ENCODE results near the gene KIAA2012.
"Not testable (repeated sequence)": the region's sequence is repeated elsewhere in the genome, so short reads cannot be mapped to it uniquely, and the experiment has no call there.

Gene KIAA2012

DNA sequence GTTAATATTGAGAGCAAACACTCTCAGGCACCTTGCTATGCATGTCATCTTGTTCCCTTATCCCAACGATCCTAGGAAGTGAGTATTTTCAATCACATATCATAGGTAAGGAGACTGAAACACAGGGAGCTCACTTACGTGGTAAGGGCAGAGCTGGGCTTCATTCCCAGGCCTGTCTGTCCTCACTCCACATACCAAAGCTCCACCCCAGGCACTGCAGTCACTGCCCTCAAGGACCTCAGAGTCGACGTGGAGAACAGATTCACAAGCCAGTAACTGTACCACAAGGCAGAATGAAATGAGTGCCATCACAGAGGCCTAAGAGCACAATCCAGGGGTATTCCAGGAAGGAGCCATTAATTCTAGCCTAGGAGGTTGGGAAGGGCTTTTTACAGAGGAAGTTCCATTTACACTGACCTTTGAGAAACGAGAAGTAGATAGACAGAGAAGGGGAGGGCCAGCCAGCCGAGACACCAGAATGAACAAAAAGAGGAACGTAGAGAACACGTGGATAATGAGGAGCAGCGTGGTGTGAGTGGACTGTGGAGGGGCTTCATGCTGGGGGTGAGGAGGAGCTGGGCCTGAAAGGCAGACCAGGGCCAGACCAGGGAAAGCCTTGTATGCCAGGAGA, 48.6 kb downstream of the KIAA2012 start:
- DNase-seq = no peak

DNA sequence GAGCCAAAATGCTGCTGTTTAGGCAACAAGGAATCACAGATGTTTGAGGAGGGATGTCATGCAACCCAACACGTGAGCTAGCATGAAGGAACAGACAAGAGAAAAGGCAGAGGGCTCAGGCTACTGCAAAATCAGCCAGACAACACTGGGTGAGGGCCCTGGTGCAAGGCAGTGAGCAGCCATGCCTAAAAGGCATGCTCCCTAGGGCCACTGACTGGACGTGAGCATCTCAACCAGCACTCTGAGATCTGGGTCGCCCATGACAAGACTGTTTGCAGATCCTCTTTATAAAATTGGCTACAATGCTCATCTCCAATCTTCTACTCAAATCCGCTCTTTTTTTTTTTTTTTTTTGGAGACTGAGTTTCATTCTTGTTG, 49.1 kb downstream of the KIAA2012 start:
- no peak for DNase-seq

- DNase-seq = no peak
Measured at GRCh38 chr2:202122980-202123720, 50.1 kb downstream of the KIAA2012 start.

DNA sequence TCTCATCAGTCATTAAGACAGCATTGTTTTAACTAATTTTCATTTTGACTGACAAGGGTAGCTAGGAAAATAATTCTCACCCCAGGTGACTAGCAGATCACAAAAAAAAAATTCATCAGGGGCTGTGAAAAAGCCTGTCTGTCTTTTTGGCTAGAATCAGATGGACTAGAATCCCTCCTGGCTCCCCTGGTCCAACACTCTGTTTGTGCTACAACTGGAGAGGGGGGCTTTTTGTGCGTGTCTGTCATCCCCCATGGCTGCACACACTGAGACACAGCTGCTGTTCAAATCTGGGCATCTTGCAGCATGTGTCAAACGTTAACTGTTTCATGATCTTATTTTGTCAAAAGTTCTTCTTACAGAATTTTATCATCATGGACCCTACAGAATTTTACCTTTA, 51.2 kb downstream of the KIAA2012 start:
- no peak for DNase-seq

- DNase-seq = no peak
Measured at GRCh38 chr2:202127687-202128331, 54.8 kb downstream of the KIAA2012 start.

GRCh38 chr2:202129841-202130240, 56.8 kb downstream of the KIAA2012 start:
- DNase-seq = no peak

- DNase-seq = no peak
Measured at GRCh38 chr2:202133200-202133908, 60.3 kb downstream of the KIAA2012 start.

GRCh38 chr2:202133909-202134265, 60.8 kb downstream of the KIAA2012 start:
- DNase-seq = no peak

GRCh38 chr2:202135091-202135874, 62.2 kb downstream of the KIAA2012 start:
- DNase-seq = no peak

DNA sequence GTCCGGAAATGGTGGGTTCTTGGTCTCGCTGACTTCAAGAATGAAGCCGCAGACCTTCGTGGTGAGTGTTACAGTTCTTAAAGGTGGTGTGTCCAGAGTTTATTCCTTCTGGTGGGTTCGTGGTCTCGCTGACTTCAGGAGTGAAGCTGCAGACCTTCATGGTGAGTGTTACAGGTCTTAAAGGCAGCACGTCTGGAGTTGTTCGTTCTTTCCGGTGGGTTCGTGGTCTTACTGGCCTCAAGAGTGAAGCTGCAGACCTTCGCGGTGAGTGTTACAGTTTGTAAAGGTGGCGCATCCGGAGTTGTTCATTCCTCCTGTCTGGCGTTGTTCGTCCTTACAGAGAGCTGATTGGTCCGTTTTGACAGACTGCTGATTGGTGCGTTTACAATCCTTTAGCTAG, 63.0 kb downstream of the KIAA2012 start:
- DNase-seq = not testable (repeated sequence)

DNA sequence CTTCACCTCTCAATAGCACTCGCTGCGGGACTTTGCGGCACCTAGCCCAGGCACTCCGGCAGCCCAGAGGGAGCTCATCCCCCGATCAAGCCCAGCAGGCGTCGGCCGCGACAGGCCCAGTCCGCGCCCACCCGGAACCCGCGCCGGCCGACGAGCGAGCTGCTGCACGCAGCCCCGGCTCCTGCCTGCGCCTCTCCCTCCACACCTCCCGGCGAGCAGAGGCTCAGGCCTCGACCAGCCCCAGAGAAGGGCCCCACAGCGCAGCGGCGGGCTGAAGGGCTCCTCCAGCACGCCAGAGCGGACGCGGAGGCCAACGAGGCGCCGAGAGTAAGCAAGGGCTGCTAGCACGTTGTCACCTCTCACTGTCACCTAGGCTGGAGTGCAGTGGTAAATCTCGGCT, 63.5 kb downstream of the KIAA2012 start:
- DNase-seq = no peak

DNA sequence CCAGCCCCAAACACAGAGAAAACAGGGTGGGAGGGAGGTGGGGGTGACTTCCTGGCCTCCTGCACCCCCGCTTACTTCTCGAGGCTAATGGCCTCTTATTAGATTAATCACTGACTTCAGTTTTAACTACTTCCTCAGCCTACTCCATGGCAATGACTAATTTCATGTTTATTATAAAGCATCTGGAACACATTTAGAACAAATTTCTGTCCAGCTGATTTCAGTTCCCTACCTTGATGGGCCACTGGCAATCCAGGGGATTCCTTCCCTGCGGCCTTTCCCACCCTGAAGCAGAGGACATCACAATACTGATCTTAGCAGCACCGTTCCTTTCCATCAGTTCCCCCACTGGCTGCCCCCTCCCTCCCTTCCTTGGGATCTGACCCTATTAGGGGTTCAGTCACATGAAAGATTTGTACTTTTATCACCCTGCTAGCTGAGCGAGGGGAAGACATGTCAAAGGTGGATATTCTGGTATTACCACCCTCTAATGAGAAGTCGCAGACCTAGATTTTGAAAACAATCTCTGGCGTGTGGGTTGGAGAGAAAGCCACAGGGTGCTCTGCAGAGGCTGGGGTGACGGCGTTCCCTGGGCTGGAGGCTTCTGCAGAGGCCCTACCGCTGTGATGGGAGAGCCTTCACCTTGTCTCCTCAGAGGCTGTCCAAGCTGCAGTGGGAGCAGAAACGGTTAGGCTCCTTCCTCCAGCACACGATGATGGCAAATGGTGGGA, 67.6 kb downstream of the KIAA2012 start:
- DNase-seq = no peak

DNA sequence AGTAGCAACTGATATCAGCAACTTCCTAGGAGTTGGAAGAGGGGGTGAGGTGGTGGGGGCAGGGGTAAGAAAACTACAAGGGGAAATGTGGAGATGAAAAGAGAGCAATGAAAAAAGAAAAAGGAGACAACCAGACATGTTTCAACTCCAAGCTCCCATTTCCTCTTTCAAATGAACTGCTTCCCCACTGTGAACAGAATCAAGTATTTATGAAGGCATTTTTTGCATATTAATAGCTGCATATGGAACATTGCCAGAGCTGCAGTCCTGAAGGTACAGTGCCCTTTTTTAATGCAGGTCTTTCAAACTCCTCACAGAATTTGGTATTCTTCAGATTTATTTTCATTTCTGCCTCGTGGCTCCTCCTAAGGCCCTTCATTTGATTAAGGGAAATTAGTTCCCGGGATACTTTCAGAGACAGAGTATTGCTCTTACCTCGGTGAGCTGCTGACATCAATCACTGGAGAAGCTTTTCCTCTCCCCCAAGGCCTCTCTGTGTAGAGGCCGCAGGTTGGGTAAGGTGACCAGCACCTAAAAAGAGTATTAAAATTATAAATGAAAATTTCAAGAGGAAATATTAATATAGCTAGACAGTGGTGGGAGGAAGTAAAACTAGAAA, 68.4 kb downstream of the KIAA2012 start:
- no peak for DNase-seq

DNA sequence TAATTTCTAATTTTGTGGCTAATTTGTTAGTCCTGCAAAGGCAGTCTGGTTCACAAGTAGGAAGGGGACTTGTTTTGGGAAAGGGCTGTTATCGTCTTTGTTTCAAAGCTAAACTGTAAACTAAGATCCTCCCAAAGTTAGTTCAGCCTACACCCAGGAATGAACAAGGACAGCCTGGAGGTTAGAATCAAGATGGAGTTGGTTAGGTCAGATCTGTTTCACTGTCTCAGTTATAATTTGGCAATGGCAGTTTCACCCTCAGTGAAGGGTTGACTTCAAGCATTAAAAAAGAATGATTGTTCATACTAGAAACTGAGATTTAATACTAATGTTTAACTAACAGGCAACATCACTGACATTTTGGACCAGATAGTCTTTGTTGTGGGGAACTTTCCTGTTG, 69.5 kb downstream of the KIAA2012 start:
- no peak for DNase-seq

DNA sequence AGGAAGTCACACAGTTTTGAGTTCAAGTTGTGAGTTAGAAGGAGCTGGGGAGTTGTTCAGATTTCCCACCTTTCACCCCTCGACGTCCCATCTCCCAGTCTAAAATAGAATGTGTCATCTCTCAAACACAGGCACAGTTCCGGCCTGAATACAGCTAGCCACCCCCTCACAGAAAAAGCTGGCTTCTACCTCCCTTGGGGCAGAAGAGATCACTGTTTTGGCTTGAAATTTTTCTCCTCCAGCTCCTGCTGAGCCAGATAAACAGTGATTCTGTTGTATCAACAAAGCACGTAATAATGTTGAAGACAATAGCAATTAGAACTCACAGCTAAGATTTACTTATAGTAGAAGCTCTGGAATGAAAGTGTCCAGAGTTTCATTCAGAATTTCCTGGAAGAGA, 74.7 kb downstream of the KIAA2012 start:
- DNase-seq = no peak

- DNase-seq = no peak
Measured at GRCh38 chr2:202148515-202149154, 75.6 kb downstream of the KIAA2012 start.

DNA sequence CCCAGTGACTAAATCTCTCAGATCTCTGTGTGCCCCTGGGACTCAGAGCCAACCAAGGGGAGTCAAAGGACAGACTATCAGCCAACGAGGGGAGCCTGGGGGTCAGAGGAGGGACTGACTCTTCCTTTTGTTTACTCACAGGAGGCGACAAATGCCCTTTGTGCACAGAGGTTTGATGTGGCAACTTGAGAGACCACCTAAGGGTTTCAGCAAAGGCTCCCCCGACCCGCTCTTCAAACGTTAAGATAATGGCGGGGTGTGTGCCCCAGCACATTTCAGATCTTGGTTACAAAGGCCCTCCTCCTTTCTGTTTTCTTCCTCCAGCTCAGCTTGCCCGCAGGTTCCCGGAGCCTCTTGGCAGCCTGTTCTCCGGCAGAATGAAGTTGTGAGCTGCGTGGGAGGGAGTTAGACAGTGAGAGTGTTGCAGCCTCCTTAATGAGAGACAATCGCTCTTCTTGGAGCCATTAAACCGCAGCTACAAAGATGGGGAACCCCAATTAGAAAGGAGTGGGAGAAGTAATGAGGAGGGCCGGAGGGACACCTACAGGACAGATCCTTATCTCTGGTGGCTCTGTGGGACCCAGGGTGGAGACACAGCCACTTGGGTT, 76.2 kb downstream of the KIAA2012 start:
- no peak for DNase-seq

DNA sequence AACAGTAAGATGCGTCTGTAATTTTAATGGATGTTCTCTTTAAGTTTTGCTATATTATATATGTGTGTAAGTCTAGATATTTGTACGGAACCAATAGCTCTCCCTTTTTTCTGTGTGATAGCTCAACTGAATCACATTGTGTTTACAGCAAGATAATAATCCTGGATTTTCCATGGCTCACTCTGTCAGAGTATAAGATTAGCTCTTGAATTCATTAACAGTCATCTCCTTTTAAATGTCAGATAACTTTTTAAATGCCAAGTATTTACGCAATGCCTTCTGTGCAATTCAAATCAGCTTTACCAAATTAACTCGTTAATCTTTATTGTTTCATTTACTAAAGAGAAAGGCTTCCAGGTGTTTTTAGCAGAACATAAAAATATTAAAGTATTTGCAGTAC, 76.9 kb downstream of the KIAA2012 start:
- DNase-seq = no peak

GRCh38 chr2:202152104-202152715, 79.2 kb downstream of the KIAA2012 start:
- no peak for DNase-seq

GRCh38 chr2:202154613-202155012, 81.6 kb downstream of the KIAA2012 start:
- no peak for DNase-seq

Measured in SIG-M5 (cell line).